Thoracic aorta (tissue), 2 donors: ENCODE results near the gene NUDT3. TPM values are rescaled to one million over a fixed set of nuclear protein-coding genes. Genes with fewer than 3 reads are reported as not detected.

Experiments
- ATAC-seq: fragments of 150-250 bp; one replicate; pipeline ENCODE4 v1.8.0; 2017; ENCODE audit warnings: low read depth; ENCODE audit not compliant: insufficient number of reproducible peaks, low FRiP score
- DNase-seq: peaks from one replicate; pipeline ENCODE4 v3.0.0-alpha.2; 2020; ENCODE audit warnings: low spot score
- H3K27ac ChIP-seq, 2 donors: fragments of 200-600 bp; sonication (generic); 1 replicate in 1 of 2; 2 replicates in 1 of 2; pipeline ENCODE4 v1.5.1; 2016; ENCODE audit warnings: mild to moderate bottlenecking in 2 of 2, moderate library complexity in 2 of 2
- H3K27me3 ChIP-seq: fragments of 200-600 bp; sonication (generic); replicated peaks from 2 replicates; pipeline ENCODE4 v1.6.0; 2016; ENCODE audit warnings: mild to moderate bottlenecking; ENCODE audit not compliant: insufficient read depth
- H3K36me3 ChIP-seq: fragments of 200-600 bp; sonication (generic); one replicate; pipeline ENCODE4 v1.5.1; 2016
- H3K4me1 ChIP-seq, 2 donors: fragments of 200-600 bp; sonication (generic); 1 replicate in 1 of 2; 2 replicates in 1 of 2; pipeline versions ENCODE4 v1.5.1 to v1.6.0; 2016; ENCODE audit warnings: low read depth in 2 of 2, mild to moderate bottlenecking in 1 of 2; ENCODE audit not compliant: control insufficient read depth in 1 of 2
- H3K4me3 ChIP-seq: fragments of 200-600 bp; sonication (generic); 2 replicates; pipeline ENCODE4 v1.5.1; 2016; ENCODE audit warnings: mild to moderate bottlenecking
- H3K9me3 ChIP-seq: fragments of 200-600 bp; sonication (generic); 2 replicates; pipeline ENCODE4 v1.5.1; 2016
- total RNA-seq, 2 donors: library from RNA; depleted of rRNA; stranded (reverse); fragments of >200 nt; gene quantifications; one replicate each; pipeline versions ENCODE4 v1.1.0 to v1.2.3, GENCODE V29; 2016
- TF ChIP-seq, protein P1 (sequence below): fragments of 200-600 bp; sonication (generic); IDR thresholded peaks from one replicate; pipeline ENCODE4 v1.5.1; 2019; ENCODE audit warnings: antibody characterized with exemption

NUDT3 gene
- total RNA-seq, 2 donors from 2014 or later, result 34.8 to 46.8 TPM

DNA sequence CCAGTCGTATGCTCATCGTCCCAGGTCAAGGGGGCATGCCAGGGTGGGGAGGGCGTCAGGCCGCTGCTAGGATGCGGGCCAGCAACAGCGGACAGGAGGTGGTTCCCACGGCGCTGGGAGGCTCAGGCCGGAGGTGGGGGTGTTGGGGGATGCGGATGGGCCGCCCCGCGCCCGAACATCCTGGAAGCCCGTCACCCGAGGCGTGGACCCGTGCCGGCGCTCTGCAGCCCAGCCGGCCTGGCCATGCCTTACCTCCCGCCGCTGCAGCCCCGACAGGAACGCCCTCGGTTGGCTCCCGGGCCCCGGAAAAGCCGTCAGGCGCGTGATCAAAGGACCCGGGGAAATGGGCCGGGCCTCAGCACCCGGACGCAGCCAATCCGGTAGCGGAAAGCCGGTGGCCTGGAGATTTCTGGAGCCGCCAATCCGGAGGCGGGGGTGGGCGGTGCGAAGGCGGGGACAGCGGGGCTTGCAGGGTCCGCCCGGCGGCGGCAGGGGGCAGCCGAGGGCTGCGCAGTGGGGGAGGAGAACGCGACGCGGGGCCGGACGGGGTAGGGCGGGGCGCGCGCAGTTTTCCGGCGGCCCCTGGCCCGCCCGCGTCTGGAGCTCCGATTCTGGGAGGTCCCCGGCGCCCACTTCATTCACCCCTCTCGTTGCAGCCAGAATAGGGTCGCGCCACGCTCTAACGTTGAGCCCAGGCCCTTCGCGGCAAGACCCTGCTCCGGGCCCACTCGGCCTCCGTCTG is 143.6 kb downstream of the NUDT3 start, which contains the start of gene SMIM29:
Gene SMIM29 (minus strand): TSS at position 280 of the 742 bp plus-strand sequence. CDS start 1,215 bp downstream, outside the sequence.
- H3K4me3 ChIP-seq, result peak within 1 kb of the TSS; percentile 99
- H3K36me3 ChIP-seq, result no peaks in the 10 kb centered on the region
- H3K4me1 ChIP-seq, result peaks cover 19 to 22% of the 10 kb centered on the region in 2 donors
- TF ChIP-seq, protein P1, sequence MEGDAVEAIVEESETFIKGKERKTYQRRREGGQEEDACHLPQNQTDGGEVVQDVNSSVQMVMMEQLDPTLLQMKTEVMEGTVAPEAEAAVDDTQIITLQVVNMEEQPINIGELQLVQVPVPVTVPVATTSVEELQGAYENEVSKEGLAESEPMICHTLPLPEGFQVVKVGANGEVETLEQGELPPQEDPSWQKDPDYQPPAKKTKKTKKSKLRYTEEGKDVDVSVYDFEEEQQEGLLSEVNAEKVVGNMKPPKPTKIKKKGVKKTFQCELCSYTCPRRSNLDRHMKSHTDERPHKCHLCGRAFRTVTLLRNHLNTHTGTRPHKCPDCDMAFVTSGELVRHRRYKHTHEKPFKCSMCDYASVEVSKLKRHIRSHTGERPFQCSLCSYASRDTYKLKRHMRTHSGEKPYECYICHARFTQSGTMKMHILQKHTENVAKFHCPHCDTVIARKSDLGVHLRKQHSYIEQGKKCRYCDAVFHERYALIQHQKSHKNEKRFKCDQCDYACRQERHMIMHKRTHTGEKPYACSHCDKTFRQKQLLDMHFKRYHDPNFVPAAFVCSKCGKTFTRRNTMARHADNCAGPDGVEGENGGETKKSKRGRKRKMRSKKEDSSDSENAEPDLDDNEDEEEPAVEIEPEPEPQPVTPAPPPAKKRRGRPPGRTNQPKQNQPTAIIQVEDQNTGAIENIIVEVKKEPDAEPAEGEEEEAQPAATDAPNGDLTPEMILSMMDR, result peak; percentile 95
- ATAC-seq (peak; percentile 84), DNase-seq (peak; percentile 85)
- peak within 1 kb of the TSS; percentile 69 to 85 for H3K27ac ChIP-seq
- H3K9me3 ChIP-seq, result no peaks in the 10 kb centered on the region
- no peaks in the 10 kb centered on the region for H3K27me3 ChIP-seq

DNA sequence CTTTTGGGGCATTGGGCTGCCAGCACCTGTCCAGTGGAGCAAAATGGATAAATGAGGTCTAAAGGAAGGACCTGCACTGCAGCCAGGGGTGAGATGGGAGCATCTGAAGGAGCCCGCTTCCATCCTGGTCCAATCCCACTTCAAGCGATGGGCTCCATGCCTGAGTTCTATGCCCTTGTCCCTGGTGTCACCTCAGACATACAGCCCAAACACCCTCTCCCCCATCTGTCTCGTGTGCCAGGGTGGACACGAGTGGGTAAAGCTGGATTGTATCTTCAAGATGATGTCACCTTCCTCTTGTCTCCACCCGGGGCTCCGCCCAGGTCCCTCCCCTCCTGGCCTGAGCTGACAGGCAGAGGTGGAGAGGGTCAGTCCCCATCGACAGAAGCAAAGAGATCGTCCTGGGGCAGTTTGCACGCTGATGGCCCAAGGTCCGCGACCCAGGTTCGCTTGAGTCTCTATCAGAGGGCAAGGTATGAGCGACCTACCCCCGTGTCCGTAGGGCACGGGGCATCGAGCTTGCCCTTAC is 144.2 kb downstream of the NUDT3 start:
- ATAC-seq, result no peak
- TF ChIP-seq, protein P1, result no peak
- peaks cover 24 to 28% of the 10 kb centered on the region in 2 donors for H3K4me1 ChIP-seq

DNA sequence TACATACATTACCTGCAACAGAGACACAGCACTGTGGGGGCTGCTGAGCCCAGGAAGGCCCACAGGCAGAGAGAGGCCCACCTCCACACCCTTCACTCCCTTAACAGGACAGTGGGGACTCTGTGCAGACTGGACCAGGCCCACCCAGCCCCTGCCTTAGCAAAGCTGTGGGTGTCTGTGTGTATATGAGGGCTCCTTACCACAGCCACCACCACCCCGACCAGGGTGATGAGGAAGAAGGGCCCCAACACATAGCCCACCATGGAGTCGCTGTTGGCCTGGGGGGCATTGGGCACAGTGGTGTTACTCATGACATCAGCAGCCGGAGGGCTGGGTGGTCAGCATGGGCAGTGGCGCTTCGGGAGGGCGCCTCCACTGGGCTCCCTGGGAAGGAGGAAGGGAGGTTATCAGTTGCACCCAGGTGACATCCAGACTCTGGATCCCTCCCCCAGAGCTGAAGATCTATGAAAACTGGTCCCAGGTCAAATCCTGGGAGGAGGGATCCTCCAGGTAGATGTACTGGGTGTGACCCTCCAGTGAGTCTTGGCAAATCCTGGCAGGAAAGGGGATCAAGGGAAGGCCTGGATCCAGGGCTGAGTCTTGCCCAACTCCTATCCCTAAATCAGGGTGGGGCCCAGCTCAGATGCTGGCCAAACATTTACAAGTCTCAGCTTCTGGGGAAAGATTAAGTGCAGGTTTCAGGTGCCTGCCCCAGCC is 144.8 kb downstream of the NUDT3 start:
- TF ChIP-seq, protein P1, result no peak
- Histone ChIP-seq H3K9me3 (no peaks in the 10 kb centered on the region), H3K4me3 (peak overlapping the region; percentile 99), H3K36me3 (no peaks in the 10 kb centered on the region), H3K4me1 (peaks cover 24 to 30% of the 10 kb centered on the region in 2 donors), H3K27me3 (no peaks in the 10 kb centered on the region), H3K27ac (peak overlapping the region; percentile 69 to 85)
- DNase-seq (no peak), ATAC-seq (no peak)

More for the DNA sequence above, 144.2 kb downstream of the NUDT3 start:
- Histone ChIP-seq H3K36me3 (no peaks in the 10 kb centered on the region), H3K4me3 (peak overlapping the region; percentile 99), H3K9me3 (no peaks in the 10 kb centered on the region), H3K27ac (peak overlapping the region; percentile 69 to 85), H3K27me3 (no peaks in the 10 kb centered on the region)
- DNase-seq, result no peak

- Histone ChIP-seq H3K4me1 (peaks cover 24 to 30% of the 10 kb centered on the region in 2 donors), H3K36me3 (no peaks in the 10 kb centered on the region), H3K27ac (no peak overlapping the region), H3K27me3 (no peaks in the 10 kb centered on the region), H3K9me3 (no peaks in the 10 kb centered on the region), H3K4me3 (no peak overlapping the region)
- DNase-seq, result no peak
- ATAC-seq, result no peak
- TF ChIP-seq, protein P1, result no peak
Observed at GRCh38 chr6:34246563-34247391, 145.7 kb downstream of the NUDT3 start.
